ENCODE results near the gene PTER. TPM values are rescaled to one million over a fixed set of nuclear protein-coding genes. Genes with fewer than 3 reads are reported as not detected.

The PTER gene
- total RNA-seq, 1 donor from 2014 or later, result 16.1 TPM

DNA sequence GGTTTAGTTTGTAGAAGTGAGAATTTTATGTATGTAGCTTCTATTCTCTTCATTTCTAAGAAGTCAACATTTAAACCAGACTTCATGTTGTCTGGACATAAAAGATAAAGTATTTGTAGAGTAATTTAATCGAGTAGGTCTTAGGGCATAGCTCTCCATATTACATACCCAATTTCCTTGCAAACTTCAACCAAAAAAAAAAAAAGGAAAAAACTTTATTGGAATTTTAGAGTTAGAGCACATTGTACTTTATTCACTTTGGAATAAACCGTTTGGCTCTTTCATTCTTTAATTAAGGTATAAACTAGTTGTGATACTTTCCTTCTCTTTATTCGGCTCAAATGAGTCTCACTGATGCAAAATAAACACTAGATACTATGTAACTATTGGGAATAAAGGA is 36.0 kb downstream of the PTER start:
- TF ChIP-seq, protein P1, sequence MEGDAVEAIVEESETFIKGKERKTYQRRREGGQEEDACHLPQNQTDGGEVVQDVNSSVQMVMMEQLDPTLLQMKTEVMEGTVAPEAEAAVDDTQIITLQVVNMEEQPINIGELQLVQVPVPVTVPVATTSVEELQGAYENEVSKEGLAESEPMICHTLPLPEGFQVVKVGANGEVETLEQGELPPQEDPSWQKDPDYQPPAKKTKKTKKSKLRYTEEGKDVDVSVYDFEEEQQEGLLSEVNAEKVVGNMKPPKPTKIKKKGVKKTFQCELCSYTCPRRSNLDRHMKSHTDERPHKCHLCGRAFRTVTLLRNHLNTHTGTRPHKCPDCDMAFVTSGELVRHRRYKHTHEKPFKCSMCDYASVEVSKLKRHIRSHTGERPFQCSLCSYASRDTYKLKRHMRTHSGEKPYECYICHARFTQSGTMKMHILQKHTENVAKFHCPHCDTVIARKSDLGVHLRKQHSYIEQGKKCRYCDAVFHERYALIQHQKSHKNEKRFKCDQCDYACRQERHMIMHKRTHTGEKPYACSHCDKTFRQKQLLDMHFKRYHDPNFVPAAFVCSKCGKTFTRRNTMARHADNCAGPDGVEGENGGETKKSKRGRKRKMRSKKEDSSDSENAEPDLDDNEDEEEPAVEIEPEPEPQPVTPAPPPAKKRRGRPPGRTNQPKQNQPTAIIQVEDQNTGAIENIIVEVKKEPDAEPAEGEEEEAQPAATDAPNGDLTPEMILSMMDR (IDR thresholded peaks at IDR 0.05; ENCODE audit: insufficient read depth, low read length, severe bottlenecking), result no peak
- no peak for FAIRE-seq
- H3K36me3 ChIP-seq (ENCODE audit: control insufficient read depth, insufficient read depth, low read length), result no peaks in the 10 kb centered on the region
- no peak overlapping the region for H3K4me3 ChIP-seq (ENCODE audit: low read depth, low read length)
- DNase-seq (ENCODE audit: low read depth), result no peak
- no peaks in the 10 kb centered on the region for H3K27me3 ChIP-seq (ENCODE audit: control insufficient read depth, insufficient read depth, low read length)

DNA sequence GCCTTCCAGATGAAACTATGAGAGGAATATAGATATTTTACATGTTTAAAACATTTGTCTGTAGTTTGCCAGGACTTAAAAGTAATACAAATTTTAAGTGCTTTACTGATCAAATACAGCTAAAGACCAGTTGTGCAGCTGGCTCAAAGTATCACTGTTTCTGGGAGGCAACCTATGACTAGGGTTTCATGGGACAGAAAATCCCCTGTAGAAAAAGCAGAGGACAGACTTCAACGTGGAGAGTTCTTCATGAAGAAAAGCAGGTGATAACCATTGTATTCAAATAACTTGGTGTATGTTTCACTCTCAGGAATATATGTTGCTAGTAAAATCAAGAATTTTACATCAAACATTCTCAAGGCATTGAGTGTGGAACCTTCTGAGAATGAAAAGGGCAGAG is 40.9 kb downstream of the PTER start:
- no peaks in the 10 kb centered on the region for H3K36me3 ChIP-seq (ENCODE audit: control insufficient read depth, insufficient read depth, low read length)
- no peak overlapping the region for H3K4me3 ChIP-seq (ENCODE audit: low read depth, low read length)
- FAIRE-seq (no peak), DNase-seq (ENCODE audit: low read depth) (no peak)
- H3K27me3 ChIP-seq (ENCODE audit: control insufficient read depth, insufficient read depth, low read length), result no peaks in the 10 kb centered on the region
- TF ChIP-seq, protein P1 (IDR thresholded peaks at IDR 0.05; ENCODE audit: insufficient read depth, low read length, severe bottlenecking), result no peak

DNA sequence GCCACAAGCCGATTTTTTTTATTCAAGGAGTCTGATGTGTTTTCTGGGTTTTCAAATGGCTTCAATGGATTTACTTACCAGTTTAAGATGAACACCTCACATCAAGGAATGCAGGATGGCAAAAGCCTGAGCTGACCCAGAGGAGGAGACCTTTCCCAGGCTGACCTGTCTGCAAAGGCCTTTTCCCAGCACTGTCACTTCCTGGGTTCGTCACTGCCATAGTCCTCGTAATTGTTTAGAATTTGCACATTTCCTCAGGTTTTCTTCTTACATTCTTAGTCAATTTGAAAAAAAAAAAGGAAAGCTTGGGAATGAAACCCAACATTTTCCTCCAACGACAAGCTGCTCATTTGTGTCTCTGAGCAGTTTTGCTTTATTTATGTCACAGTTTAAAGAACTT is 42.0 kb downstream of the PTER start:
- FAIRE-seq (no peak), DNase-seq (ENCODE audit: low read depth) (no peak)
- TF ChIP-seq, protein P1 (IDR thresholded peaks at IDR 0.05; ENCODE audit: insufficient read depth, low read length, severe bottlenecking), result no peak
- H3K36me3 ChIP-seq (ENCODE audit: control insufficient read depth, insufficient read depth, low read length), result no peaks in the 10 kb centered on the region
- no peak overlapping the region for H3K4me3 ChIP-seq (ENCODE audit: low read depth, low read length)
- no peaks in the 10 kb centered on the region for H3K27me3 ChIP-seq (ENCODE audit: control insufficient read depth, insufficient read depth, low read length)

DNA sequence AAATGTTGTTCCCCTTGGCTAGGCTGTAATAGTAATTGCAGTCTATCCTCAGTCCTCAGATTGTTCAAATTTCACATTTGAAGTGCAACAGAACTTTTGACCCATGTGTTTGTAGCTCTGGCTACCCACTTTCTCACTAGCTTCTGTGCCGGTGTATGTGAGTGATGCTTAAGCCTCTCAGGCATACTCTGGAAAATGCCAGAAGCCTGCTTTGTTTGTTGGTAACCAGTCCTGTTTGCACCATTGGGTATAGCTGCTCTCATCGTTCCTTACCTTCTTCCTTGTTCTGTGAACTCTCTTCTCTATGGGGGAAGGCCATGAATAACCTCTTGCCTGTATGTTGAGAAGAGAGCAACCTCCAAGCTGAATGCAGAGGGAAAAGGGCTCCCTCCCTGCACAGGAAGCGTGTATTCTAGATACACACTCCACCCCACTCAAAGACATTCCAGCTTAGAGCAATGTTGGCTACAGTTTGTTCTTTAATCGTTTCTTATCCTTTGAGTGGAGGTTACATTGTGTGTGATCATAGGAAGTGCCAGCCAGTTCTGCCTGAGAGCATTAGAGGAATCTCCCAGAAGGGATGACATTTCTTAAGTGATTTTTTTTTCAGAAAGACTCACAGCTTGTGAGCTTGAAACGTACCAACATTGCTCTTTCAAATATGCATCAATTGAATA is 44.4 kb downstream of the PTER start:
- Histone ChIP-seq H3K27me3 (ENCODE audit: control insufficient read depth, insufficient read depth, low read length) (no peaks in the 10 kb centered on the region), H3K4me3 (ENCODE audit: low read depth, low read length) (no peak overlapping the region), H3K36me3 (ENCODE audit: control insufficient read depth, insufficient read depth, low read length) (no peaks in the 10 kb centered on the region)
- FAIRE-seq, result no peak
- TF ChIP-seq, protein P1 (IDR thresholded peaks at IDR 0.05; ENCODE audit: insufficient read depth, low read length, severe bottlenecking), result no peak
- no peak for DNase-seq (ENCODE audit: low read depth)

DNA sequence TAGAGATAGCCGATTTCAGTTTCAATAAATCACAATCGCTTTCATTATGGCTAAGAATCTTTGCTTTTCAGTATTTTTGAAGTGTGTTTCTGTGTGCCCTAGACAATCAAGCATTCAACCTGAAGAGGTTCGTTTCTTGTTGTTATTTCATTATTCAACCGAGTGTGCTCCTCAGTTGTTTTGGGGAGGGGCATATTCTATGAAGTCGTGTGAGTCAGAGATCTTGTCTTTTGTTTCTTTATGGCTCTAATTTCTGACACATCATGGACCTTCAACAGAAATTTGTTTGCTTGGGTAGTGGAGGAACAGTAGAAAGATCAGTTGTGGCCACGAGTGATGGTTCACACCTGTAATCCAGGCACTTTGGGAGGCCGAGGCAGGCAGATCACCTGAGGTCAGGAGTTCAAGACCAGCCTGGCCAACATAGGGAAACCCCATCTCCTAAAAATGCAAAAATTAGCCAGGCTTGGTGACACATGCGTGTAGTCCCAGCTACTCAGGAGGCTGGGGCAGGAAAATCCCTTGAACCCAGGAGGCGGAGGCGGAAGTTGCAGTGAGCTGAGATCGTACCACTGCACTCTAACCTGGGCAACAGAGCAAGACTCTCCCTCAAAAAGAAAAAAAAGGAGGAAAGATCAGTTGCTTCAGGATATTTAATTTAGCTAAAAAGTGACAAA is 46.6 kb downstream of the PTER start:
- no peak overlapping the region for H3K4me3 ChIP-seq (ENCODE audit: low read depth, low read length)
- H3K36me3 ChIP-seq (ENCODE audit: control insufficient read depth, insufficient read depth, low read length), result peaks cover 2% of the 10 kb centered on the region
- FAIRE-seq (no peak), DNase-seq (ENCODE audit: low read depth) (no peak)
- TF ChIP-seq, protein P1 (IDR thresholded peaks at IDR 0.05; ENCODE audit: insufficient read depth, low read length, severe bottlenecking), result no peak
- no peaks in the 10 kb centered on the region for H3K27me3 ChIP-seq (ENCODE audit: control insufficient read depth, insufficient read depth, low read length)
